Esophagus mucosa (tissue), 1 donor: ENCODE data around the gene LRRFIP2. TPM values are rescaled to one million over a fixed set of nuclear protein-coding genes. Genes with fewer than 3 reads are reported as not detected.
"Not testable (repeated sequence)": the region's sequence is repeated elsewhere in the genome, so short reads cannot be mapped to it uniquely, and the experiment has no call there.

Experiments used
- ATAC-seq: fragments of 200-7000 bp; cut with Tn5 transposase; one replicate; pipeline ENCODE4 v1.9.1; 2020
- total RNA-seq: library from RNA; stranded (reverse); gene quantifications from one replicate; pipeline ENCODE4 v1.2.4, GENCODE V29; 2023
- donor health status: DM: yes; HTN: yes; CAD: no.

Gene LRRFIP2
- total RNA-seq, 1 donor from 2014 or later: 67.3 TPM

- ATAC-seq: not testable (repeated sequence)
Observed at GRCh38 chr3:37055077-37055476, 119.3 kb downstream of the LRRFIP2 start.

- ATAC-seq: no peak
Observed at GRCh38 chr3:37054370-37054769, 120.0 kb downstream of the LRRFIP2 start.

- no peak for ATAC-seq
Observed at GRCh38 chr3:37053753-37054152, 120.6 kb downstream of the LRRFIP2 start.

- no peak for ATAC-seq
Observed at GRCh38 chr3:37053337-37053736, 121.0 kb downstream of the LRRFIP2 start.

- ATAC-seq: no peak
Observed at GRCh38 chr3:37052860-37053259, 121.5 kb downstream of the LRRFIP2 start.

- ATAC-seq: no peak
Observed at GRCh38 chr3:37050282-37050681, 124.1 kb downstream of the LRRFIP2 start.

- not testable (repeated sequence) for ATAC-seq
Observed at GRCh38 chr3:37042712-37043111, 131.7 kb downstream of the LRRFIP2 start.

- ATAC-seq: peak; percentile 33
Observed at GRCh38 chr3:37041546-37042195, 132.7 kb downstream of the LRRFIP2 start.

- no peak for ATAC-seq
Observed at GRCh38 chr3:37040231-37040630, 134.2 kb downstream of the LRRFIP2 start.

- ATAC-seq: no peak
Observed at GRCh38 chr3:37039161-37039846, 135.1 kb downstream of the LRRFIP2 start.

GRCh38 chr3:37037352-37037751 lies 137.0 kb downstream of the LRRFIP2 start:
- ATAC-seq: no peak

- no peak for ATAC-seq
Observed at GRCh38 chr3:37032961-37033360, 141.4 kb downstream of the LRRFIP2 start.

GRCh38 chr3:37031096-37031682 lies 143.2 kb downstream of the LRRFIP2 start:
- ATAC-seq: no peak

- ATAC-seq: no peak
Observed at GRCh38 chr3:37030588-37030987, 143.8 kb downstream of the LRRFIP2 start.

- ATAC-seq: no peak
Observed at GRCh38 chr3:37029516-37030163, 144.7 kb downstream of the LRRFIP2 start.

GRCh38 chr3:37029111-37029510 lies 145.3 kb downstream of the LRRFIP2 start:
- ATAC-seq: no peak

GRCh38 chr3:37028329-37028728 lies 146.1 kb downstream of the LRRFIP2 start:
- no peak for ATAC-seq

- ATAC-seq: no peak
Observed at GRCh38 chr3:37026851-37027250, 147.5 kb downstream of the LRRFIP2 start.

GRCh38 chr3:37025561-37026335 lies 148.6 kb downstream of the LRRFIP2 start:
- no peak for ATAC-seq

GRCh38 chr3:37024820-37025405 lies 149.5 kb downstream of the LRRFIP2 start:
- ATAC-seq: no peak

- ATAC-seq: no peak
Observed at GRCh38 chr3:37024092-37024491, 150.3 kb downstream of the LRRFIP2 start.

GRCh38 chr3:37017683-37018082 lies 156.7 kb downstream of the LRRFIP2 start:
- ATAC-seq: no peak
